Lower lobe of right lung (tissue), 2 donors: Measurements from ENCODE around the gene WWP2. TPM values are rescaled to one million over a fixed set of nuclear protein-coding genes. Genes with fewer than 3 reads are reported as not detected.

ENCODE experiments used
- ATAC-seq, 2 donors: fragments of 200-7000 bp; cut with Tn5 transposase; one replicate each; pipeline ENCODE4 v1.9.1; 2020 to 2022; ENCODE audit warnings: mild to moderate bottlenecking in 2 of 2, moderate library complexity in 2 of 2
- DNase-seq: peaks from one replicate; pipeline ENCODE4 v3.0.0-alpha.2; 2020
- H3K27ac ChIP-seq: fragments of 200-600 bp; one replicate; pipeline ENCODE4 v1.8.0; 2022
- H3K27me3 ChIP-seq: fragments of 200-600 bp; one replicate; pipeline ENCODE4 v1.8.0; 2022; ENCODE audit warnings: low read depth
- H3K36me3 ChIP-seq: fragments of 200-600 bp; one replicate; pipeline ENCODE4 v1.8.0; 2022; ENCODE audit warnings: mild to moderate bottlenecking
- H3K4me1 ChIP-seq: fragments of 200-600 bp; one replicate; pipeline ENCODE4 v1.8.0; 2022
- H3K4me3 ChIP-seq: fragments of 200-600 bp; one replicate; pipeline ENCODE4 v1.8.0; 2022; ENCODE audit warnings: mild to moderate bottlenecking
- H3K9me3 ChIP-seq: fragments of 200-600 bp; one replicate; pipeline ENCODE4 v1.8.0; 2022
- CTCF ChIP-seq: fragments of 200-600 bp; IDR thresholded peaks from one replicate; pipeline ENCODE4 v1.8.0; 2022; ENCODE audit warnings: antibody characterized with exemption, mild to moderate bottlenecking
- intact Hi-C: fragments of 100-400 bp; cut with DNase I; formaldehyde crosslinking; loops from one replicate; pipeline ENCODE4 v1.11.0; 2022
- total RNA-seq: library from RNA; stranded (reverse); fragmentation: NEBNext Ultra II Directional; extraction: Animal tissue kit (Norgen Biotek cat#: 25700); gene quantifications from one replicate; pipeline ENCODE4 v1.2.1, GENCODE V29; 2021
- donor health status: DM: no; HTN: yes; CAD: no; lungs with severe emphysema.

The WWP2 gene
- total RNA-seq, 1 donor from 2014 or later: 83.7 TPM

- no peak overlapping the region for H3K27ac ChIP-seq
- H3K36me3 ChIP-seq: peaks cover 37% of the 10 kb centered on the region
- DNase-seq (no peak), ATAC-seq (no peak)
- H3K27me3 ChIP-seq: no peaks in the 10 kb centered on the region
- intact Hi-C loops: no loop called here
- no peak for TF ChIP-seq CTCF
- H3K4me3 ChIP-seq: no peak overlapping the region
- H3K9me3 ChIP-seq: no peaks in the 10 kb centered on the region
- peaks cover 5% of the 10 kb centered on the region for H3K4me1 ChIP-seq
Observed at GRCh38 chr16:69893106-69893505, 131.0 kb downstream of the WWP2 start.

DNA sequence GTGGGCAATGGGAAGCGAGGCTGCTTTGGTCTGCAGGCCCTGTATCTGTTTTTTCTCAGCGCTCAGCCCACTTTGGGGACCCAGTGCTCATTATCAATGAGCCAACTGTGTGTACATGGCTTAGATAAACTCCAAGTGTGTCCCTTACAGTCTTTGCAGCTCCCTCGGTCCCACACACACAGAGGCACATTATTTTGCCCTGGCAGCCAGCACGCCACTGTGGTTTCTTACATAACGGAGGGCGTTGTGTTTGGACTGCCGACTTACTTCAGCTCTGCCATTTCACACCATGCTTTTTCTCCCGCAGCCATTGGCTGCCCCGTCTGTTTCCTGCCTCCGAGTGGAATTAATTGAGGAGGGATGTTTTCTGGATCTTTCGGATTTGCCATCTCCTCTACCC, 132.5 kb downstream of the WWP2 start:
- no peak overlapping the region for H3K27ac ChIP-seq

GRCh38 chr16:69903865-69904415, 141.8 kb downstream of the WWP2 start:
- H3K4me3 ChIP-seq: no peak overlapping the region
- TF ChIP-seq CTCF: no peak
- no peaks in the 10 kb centered on the region for H3K4me1 ChIP-seq
- no peaks in the 10 kb centered on the region for H3K27me3 ChIP-seq
- H3K9me3 ChIP-seq: no peaks in the 10 kb centered on the region
- ATAC-seq (no peak), DNase-seq (no peak)
- peaks cover 10% of the 10 kb centered on the region for H3K36me3 ChIP-seq
- H3K27ac ChIP-seq: no peak overlapping the region
- intact Hi-C loops: no loop called here

More for the DNA sequence above, 132.5 kb downstream of the WWP2 start:
- intact Hi-C loops: no loop called here
- Histone ChIP-seq H3K4me1 (peaks cover 5% of the 10 kb centered on the region), H3K27me3 (no peaks in the 10 kb centered on the region), H3K9me3 (no peaks in the 10 kb centered on the region), H3K36me3 (peaks cover 22% of the 10 kb centered on the region), H3K4me3 (no peak overlapping the region)
- DNase-seq: no peak
- ATAC-seq: no peak
- no peak for TF ChIP-seq CTCF

- ATAC-seq: peak; percentile 46 to 70
- H3K27me3 ChIP-seq: no peaks in the 10 kb centered on the region
- no peak for DNase-seq
- H3K9me3 ChIP-seq: no peaks in the 10 kb centered on the region
- no peaks in the 10 kb centered on the region for H3K4me1 ChIP-seq
- no peak for TF ChIP-seq CTCF
- intact Hi-C loops: no loop called here
- no peak overlapping the region for H3K27ac ChIP-seq
- peaks cover 17% of the 10 kb centered on the region for H3K36me3 ChIP-seq
- H3K4me3 ChIP-seq: no peak overlapping the region
Observed at GRCh38 chr16:69904495-69905170, 142.5 kb downstream of the WWP2 start.

DNA sequence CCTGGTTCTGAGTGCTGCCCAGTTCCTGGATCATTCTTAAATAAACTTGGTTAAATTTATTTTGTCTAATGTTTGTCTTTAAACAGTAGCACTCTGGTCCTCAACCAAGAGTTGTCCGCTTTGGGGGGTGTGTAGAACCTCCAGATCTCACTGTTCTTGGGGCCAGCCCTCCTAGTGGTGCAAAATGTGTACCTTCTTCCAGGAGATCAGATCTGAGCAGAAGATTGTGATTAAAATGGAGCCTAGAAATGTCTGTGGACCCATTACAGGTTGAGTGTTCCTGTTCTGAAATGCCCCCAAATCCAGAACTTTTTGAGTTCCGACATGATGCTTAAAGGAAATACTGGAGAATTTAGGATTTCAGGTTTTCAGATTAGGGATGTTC, 143.0 kb downstream of the WWP2 start:
- no peaks in the 10 kb centered on the region for H3K4me1 ChIP-seq
- H3K9me3 ChIP-seq: no peaks in the 10 kb centered on the region
- intact Hi-C loops: no loop called here
- H3K27me3 ChIP-seq: no peaks in the 10 kb centered on the region
- no peak overlapping the region for H3K27ac ChIP-seq
- no peak for TF ChIP-seq CTCF
- no peak for ATAC-seq
- DNase-seq: no peak
- H3K36me3 ChIP-seq: peaks cover 20% of the 10 kb centered on the region
- H3K4me3 ChIP-seq: no peak overlapping the region
